Measurements from ENCODE around the gene NUP54.

- TF ChIP-seq CTCF (IDR thresholded peaks at IDR 0.05; ENCODE audit: control extremely low read depth in 1 of 3, insufficient read depth in 1 of 3, low read depth in 1 of 3, low read length in 3 of 3) (no peak), TAF7 (optimal IDR thresholded peaks at IDR 0.05; ENCODE audit: borderline replicate concordance, low read depth, low read length) (no peak), JUND (IDR thresholded peaks at IDR 0.05; ENCODE audit: low read length) (no peak), POLR2A (IDR thresholded peaks at IDR 0.05; ENCODE audit: control extremely low read depth in 1 of 2, low read depth in 2 of 2, low read length in 2 of 2) (no peak), EZH2 (IDR thresholded peaks at IDR 0.05; ENCODE audit: low read depth, low read length, severe bottlenecking) (no peak), TEAD4 (IDR thresholded peaks at IDR 0.05; ENCODE audit: low read depth, low read length) (no peak), PHF8 (conservative IDR thresholded peaks at IDR 0.05; ENCODE audit: low read depth, low read length) (no peak), RBBP5 (IDR thresholded peaks at IDR 0.05; ENCODE audit: borderline replicate concordance, low read depth, low read length) (no peak), EGR1 (IDR thresholded peaks at IDR 0.05; ENCODE audit: borderline replicate concordance, low read depth, low read length) (no peak), TCF12 (IDR thresholded peaks at IDR 0.05; ENCODE audit: low read depth, low read length) (no peak)
Observed at GRCh38 chr4:76160355-76160754, 12.2 kb upstream of the NUP54 start.

Measured in H1 (cell line).